ENCODE results near the gene NADSYN1.
"Not testable (repeated sequence)": the region's sequence is repeated elsewhere in the genome, so short reads cannot be mapped to it uniquely, and the experiment has no call there.

NADSYN1 gene

GRCh38 chr11:71532036-71532610 is 79.1 kb downstream of the NADSYN1 start:
- DNase-seq: no peak

GRCh38 chr11:71534711-71535608 is 82.0 kb downstream of the NADSYN1 start:
- not testable (repeated sequence) for H3K4me2 ChIP-seq (ENCODE audit: insufficient read depth, low read length); DNase-seq; H4K20me1 ChIP-seq (ENCODE audit: insufficient read depth, low read length); H3K9ac ChIP-seq (ENCODE audit: low read depth, low read length); H3K27ac ChIP-seq (ENCODE audit: low read length); H3K4me1 ChIP-seq (ENCODE audit: insufficient read depth, low read length); ATAC-seq (ENCODE audit: insufficient read depth, low read depth); H3K27me3 ChIP-seq (ENCODE audit: insufficient read depth, low read length, poor library complexity); H2AFZ ChIP-seq (ENCODE audit: low read depth, low read length); H3K4me3 ChIP-seq (ENCODE audit: low read depth in 1 of 2, low read length in 2 of 2); H3K79me2 ChIP-seq (ENCODE audit: insufficient read depth, low read length); H3K36me3 ChIP-seq (ENCODE audit: insufficient read depth, low read length); H3K9me3 ChIP-seq (ENCODE audit: insufficient read depth, low read length, severe bottlenecking)

More at GRCh38 chr11:71532036-71532610, 79.1 kb downstream of the NADSYN1 start:
- Histone ChIP-seq H2AFZ (ENCODE audit: low read depth, low read length) (no peak overlapping the region), H3K79me2 (ENCODE audit: insufficient read depth, low read length) (no peaks in the 10 kb centered on the region), H3K9me3 (ENCODE audit: insufficient read depth, low read length, severe bottlenecking) (no peaks in the 10 kb centered on the region), H3K9ac (ENCODE audit: low read depth, low read length) (no peak overlapping the region), H4K20me1 (ENCODE audit: insufficient read depth, low read length) (no peaks in the 10 kb centered on the region), H3K27me3 (ENCODE audit: insufficient read depth, low read length, poor library complexity) (no peaks in the 10 kb centered on the region), H3K27ac (ENCODE audit: low read length) (no peak overlapping the region), H3K4me1 (ENCODE audit: insufficient read depth, low read length) (no peaks in the 10 kb centered on the region), H3K4me3 (ENCODE audit: low read depth in 1 of 2, low read length in 2 of 2) (no peak overlapping the region), H3K4me2 (ENCODE audit: insufficient read depth, low read length) (no peak overlapping the region), H3K36me3 (ENCODE audit: insufficient read depth, low read length) (no peaks in the 10 kb centered on the region)
- ATAC-seq (ENCODE audit: insufficient read depth, low read depth): no peak
- no peak for TF ChIP-seq CTCF (IDR thresholded peaks at IDR 0.05; ENCODE audit: borderline replicate concordance, extremely low read depth, low read length, poor library complexity, severe bottlenecking)
- no peak for TF ChIP-seq EZH2 (IDR thresholded peaks at IDR 0.05; ENCODE audit: borderline replicate concordance, low read depth, low read length, severe bottlenecking)

GRCh38 chr11:71535825-71536224 is 82.8 kb downstream of the NADSYN1 start:
- Histone ChIP-seq H3K4me2 (ENCODE audit: insufficient read depth, low read length) (no peak overlapping the region), H3K27ac (ENCODE audit: low read length) (no peak overlapping the region), H3K9me3 (ENCODE audit: insufficient read depth, low read length, severe bottlenecking) (no peaks in the 10 kb centered on the region), H3K36me3 (ENCODE audit: insufficient read depth, low read length) (no peaks in the 10 kb centered on the region), H3K9ac (ENCODE audit: low read depth, low read length) (no peak overlapping the region), H4K20me1 (ENCODE audit: insufficient read depth, low read length) (no peaks in the 10 kb centered on the region), H3K79me2 (ENCODE audit: insufficient read depth, low read length) (no peaks in the 10 kb centered on the region), H3K4me1 (ENCODE audit: insufficient read depth, low read length) (no peaks in the 10 kb centered on the region), H2AFZ (ENCODE audit: low read depth, low read length) (no peak overlapping the region), H3K4me3 (ENCODE audit: low read depth in 1 of 2, low read length in 2 of 2) (no peak overlapping the region), H3K27me3 (ENCODE audit: insufficient read depth, low read length, poor library complexity) (no peaks in the 10 kb centered on the region)
- TF ChIP-seq CTCF (IDR thresholded peaks at IDR 0.05; ENCODE audit: borderline replicate concordance, extremely low read depth, low read length, poor library complexity, severe bottlenecking) (no peak), EZH2 (IDR thresholded peaks at IDR 0.05; ENCODE audit: borderline replicate concordance, low read depth, low read length, severe bottlenecking) (no peak)
- no peak for ATAC-seq (ENCODE audit: insufficient read depth, low read depth)
- DNase-seq: no peak

GRCh38 chr11:71537537-71537936 is 84.5 kb downstream of the NADSYN1 start:
- TF ChIP-seq EZH2 (IDR thresholded peaks at IDR 0.05; ENCODE audit: borderline replicate concordance, low read depth, low read length, severe bottlenecking) (no peak), CTCF (IDR thresholded peaks at IDR 0.05; ENCODE audit: borderline replicate concordance, extremely low read depth, low read length, poor library complexity, severe bottlenecking) (no peak)
- Histone ChIP-seq H3K27ac (ENCODE audit: low read length) (no peak overlapping the region), H3K4me1 (ENCODE audit: insufficient read depth, low read length) (no peaks in the 10 kb centered on the region), H3K27me3 (ENCODE audit: insufficient read depth, low read length, poor library complexity) (no peaks in the 10 kb centered on the region), H3K4me2 (ENCODE audit: insufficient read depth, low read length) (no peak overlapping the region), H4K20me1 (ENCODE audit: insufficient read depth, low read length) (no peaks in the 10 kb centered on the region), H3K4me3 (ENCODE audit: low read depth in 1 of 2, low read length in 2 of 2) (no peak overlapping the region), H3K9me3 (ENCODE audit: insufficient read depth, low read length, severe bottlenecking) (no peaks in the 10 kb centered on the region), H3K79me2 (ENCODE audit: insufficient read depth, low read length) (no peaks in the 10 kb centered on the region), H3K36me3 (ENCODE audit: insufficient read depth, low read length) (no peaks in the 10 kb centered on the region), H3K9ac (ENCODE audit: low read depth, low read length) (no peak overlapping the region), H2AFZ (ENCODE audit: low read depth, low read length) (no peak overlapping the region)
- ATAC-seq (ENCODE audit: insufficient read depth, low read depth): no peak
- DNase-seq: no peak

- not testable (repeated sequence) for DNase-seq
Measured at GRCh38 chr11:71537977-71538665, 85.1 kb downstream of the NADSYN1 start, which contains the start of gene KRTAP5-8. KRTAP5-8 (plus strand) TSS chr11:71538025; CDS start chr11:71538056, 31 bp downstream.

More at GRCh38 chr11:71537977-71538665, 85.1 kb downstream of the NADSYN1 start, which contains the start of gene KRTAP5-8:
- not testable (repeated sequence) for H3K27ac ChIP-seq (ENCODE audit: low read length); H3K9me3 ChIP-seq (ENCODE audit: insufficient read depth, low read length, severe bottlenecking); H3K4me3 ChIP-seq (ENCODE audit: low read depth in 1 of 2, low read length in 2 of 2); H3K79me2 ChIP-seq (ENCODE audit: insufficient read depth, low read length); H4K20me1 ChIP-seq (ENCODE audit: insufficient read depth, low read length); H3K4me1 ChIP-seq (ENCODE audit: insufficient read depth, low read length); H2AFZ ChIP-seq (ENCODE audit: low read depth, low read length); ATAC-seq (ENCODE audit: insufficient read depth, low read depth); H3K4me2 ChIP-seq (ENCODE audit: insufficient read depth, low read length); H3K9ac ChIP-seq (ENCODE audit: low read depth, low read length); H3K36me3 ChIP-seq (ENCODE audit: insufficient read depth, low read length); H3K27me3 ChIP-seq (ENCODE audit: insufficient read depth, low read length, poor library complexity)

Measured in DND-41 (cell line).